GM19099 (cell line): ENCODE measurements around the gene GPR3.

ENCODE experiments used
- POLR2A ChIP-seq: IDR thresholded peaks from 3 replicates; pipeline ENCODE4 v1.6.1; 2011; ENCODE audit warnings: low read depth; ENCODE audit not compliant: insufficient read length; ENCODE audit errors: extremely low read depth

Gene GPR3

DNA sequence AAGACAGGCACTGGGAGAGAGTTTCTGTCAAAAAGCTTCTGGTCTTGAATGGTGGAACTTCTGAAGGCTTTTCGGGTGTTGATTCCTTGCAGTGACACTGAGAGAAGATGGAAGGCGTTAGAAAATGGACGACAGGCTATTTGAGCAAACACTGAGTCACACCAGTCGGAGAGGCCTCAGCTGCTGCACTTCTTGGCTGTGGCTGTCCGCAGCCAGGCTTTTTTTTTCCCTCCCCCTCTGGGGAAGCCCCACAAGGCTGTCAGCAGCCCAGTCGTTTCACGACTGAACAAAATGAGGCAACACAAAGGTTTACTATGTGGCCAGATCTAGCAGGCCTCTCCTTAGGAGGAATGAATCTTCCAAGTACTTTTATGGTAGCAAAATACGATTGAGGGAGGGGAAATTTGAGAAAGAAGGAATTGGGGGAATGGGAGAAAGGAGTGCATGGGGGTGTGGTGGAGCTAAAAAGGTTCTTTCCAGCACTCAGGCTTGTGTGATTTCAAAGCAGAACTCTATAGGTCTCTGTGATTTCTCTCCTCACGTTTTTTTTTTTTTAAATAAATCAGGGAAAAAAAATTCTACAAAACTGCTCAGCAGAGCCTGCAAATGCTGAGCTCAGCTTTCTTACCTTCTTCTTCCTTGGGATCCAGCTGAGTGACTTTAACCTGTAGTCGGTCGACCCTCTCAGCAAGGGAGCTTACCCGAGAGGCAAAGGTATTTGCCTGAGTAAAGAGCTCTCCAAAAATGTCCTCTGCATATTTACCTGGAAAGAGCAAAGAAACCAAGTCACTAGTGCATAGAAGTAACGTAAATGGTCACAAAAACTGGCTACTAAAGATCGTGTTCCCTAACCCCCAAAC, 26.1 kb downstream of the GPR3 start:
- TF ChIP-seq POLR2A, result no peak

DNA sequence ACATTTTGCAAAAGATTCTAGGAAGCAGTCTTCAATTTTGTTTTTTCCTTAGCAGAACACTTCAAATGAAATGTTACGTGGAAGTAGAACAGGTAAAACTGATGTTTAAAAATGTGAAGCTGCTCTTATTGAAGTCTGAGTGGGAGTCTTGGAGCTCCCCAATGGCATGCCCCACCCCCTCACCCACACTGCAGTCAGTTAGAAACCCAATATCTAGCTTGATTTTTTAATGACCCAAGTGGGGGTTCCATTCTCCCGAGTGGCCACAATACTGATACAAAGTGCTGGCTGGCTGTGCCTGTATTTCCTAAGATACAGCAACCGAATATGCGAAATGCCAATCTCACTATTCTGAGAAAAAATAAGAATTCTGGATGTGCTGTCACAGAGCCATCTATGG, 31.3 kb downstream of the GPR3 start:
- no peak for TF ChIP-seq POLR2A

DNA sequence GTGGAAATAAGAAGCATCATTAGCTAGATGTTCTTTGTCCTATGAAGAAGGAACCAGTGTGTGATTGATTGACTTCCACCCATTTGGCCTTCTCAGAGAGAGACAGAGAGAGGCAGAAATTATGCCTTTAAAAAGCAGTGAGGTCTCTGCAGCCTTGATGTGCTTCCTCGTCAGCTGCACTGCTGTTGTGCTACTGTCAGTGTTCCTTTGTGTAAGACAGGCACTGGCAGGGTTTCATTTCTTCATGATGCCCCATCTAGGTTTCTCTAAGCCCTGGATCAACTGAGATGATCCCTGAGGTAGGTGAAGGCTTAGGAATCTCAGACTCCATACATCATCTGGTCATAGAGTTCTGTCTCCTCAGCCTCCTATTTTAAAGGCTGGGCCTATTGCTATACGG, 34.9 kb downstream of the GPR3 start:
- TF ChIP-seq POLR2A, result no peak

DNA sequence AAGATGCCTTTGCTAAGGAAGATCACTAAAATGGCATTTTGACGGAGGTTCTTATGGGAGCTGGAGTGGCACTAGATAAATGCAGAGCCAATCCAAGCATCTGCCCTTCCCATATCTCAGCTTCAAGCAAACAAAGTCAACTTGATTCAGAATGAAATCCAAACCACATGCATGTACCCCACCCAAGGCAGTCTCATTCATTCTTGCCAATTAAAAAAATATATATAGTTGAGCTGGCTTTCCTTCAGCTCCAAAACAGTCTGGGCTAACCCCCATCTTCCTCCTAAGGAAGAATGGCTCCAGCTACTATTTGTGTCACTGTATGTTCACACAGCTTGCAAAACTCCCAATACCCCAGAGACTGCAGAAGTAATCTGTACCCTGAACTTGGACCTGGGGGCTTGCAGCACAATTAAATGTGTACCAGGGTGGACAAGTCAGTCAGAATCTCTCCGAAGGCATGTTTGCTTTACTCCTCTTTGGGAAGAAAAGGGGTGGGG, 35.4 kb downstream of the GPR3 start:
- no peak for TF ChIP-seq POLR2A

DNA sequence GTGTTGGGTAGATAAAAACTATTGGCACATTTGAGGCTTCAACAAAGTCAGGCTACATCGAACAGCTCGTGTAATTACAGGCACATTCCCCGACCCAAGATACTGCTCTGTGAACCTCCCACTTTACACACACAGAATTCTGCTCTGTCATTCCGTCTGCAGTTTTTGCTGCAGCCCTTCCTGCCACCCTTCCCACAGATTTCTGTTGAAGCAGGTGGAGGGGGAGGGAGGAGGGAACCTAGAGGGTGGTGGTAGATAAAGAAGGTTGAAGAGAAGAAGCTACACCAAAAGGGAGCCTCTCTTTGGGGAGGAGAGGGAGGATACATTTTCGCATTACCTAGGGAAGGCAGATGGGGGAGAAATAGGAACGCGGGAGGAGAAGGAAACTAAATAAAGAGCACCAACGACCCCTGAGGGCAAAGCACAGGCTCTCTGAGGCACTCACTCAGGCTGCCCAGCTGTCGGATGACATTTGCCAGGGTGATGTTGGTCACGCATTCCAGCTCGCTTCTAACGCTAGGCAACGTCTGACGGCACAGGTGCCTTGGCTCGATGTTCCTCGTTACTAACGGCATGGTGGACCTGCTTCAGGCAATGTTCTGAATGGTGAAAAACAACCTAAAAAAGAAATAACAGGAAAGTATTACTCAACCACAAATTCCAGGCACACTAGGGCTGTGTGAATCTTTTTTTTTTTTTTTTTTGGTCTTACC, 36.0 kb downstream of the GPR3 start:
- TF ChIP-seq POLR2A, result no peak

DNA sequence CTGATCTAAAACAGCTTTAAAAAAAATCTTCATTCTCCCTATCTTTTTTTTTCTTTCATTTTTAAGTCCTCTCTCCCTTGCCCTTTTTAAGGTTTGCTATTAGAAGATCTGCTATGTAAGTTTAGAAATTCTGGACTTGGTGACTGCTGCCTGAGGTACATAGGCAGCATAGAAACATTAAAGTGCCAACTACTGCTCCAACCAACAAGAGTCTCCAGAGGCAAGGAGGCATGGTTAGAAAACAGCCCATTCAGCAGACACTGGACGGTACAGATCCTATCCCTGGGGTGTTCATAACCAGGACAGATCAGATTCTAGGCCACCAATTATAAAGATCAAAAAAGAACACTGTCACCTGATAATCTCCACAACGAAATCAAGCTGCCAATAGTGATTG, 36.6 kb downstream of the GPR3 start:
- no peak for TF ChIP-seq POLR2A

DNA sequence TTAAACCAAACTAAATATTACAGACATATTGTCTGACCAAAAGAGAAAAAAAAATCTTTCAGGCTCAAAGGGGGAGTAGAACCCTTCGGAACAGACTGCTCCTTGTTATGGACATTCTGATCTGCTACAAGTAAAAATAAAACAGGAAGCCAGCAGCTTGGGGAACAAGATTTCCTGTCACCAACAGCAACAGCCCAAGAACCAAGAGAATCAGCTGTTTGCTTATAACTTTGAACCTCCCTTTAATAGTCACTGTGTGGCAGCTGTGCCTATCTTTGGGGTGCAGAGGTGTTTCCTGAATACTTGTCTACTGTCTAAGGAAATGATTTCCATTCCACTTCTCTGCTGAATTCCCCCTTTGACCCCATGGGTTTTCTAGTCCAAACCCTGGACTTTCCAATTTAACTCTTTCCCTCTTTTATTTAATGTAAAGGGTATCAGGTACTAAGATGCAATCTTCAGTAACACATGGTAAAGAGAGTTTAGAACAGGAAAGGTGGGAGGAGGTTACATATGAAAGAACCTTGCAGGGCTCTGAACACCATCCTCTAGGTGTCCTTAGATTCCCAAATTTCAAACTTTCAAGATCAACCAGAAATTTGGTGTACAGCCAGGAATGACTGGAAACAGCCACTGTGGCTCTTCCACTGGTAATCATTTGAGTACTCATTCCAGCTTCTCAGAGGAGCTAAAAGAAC, 38.6 kb downstream of the GPR3 start:
- no peak for TF ChIP-seq POLR2A

DNA sequence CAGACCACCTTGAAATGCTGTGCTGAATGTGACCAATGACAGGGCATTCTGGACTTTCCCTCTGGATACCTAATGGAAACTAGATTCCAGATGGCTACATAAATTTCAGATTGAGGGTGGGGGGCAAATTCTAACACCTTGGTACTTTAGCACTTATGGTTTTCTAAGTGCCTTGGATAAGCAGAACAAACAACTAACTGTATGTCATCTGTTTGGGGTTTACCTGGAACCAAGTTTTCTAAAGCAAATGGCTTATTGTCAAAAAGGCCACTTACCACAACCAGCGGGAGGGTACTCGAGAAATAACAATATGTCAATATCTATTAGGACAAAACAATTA, 39.1 kb downstream of the GPR3 start:
- TF ChIP-seq POLR2A, result no peak

DNA sequence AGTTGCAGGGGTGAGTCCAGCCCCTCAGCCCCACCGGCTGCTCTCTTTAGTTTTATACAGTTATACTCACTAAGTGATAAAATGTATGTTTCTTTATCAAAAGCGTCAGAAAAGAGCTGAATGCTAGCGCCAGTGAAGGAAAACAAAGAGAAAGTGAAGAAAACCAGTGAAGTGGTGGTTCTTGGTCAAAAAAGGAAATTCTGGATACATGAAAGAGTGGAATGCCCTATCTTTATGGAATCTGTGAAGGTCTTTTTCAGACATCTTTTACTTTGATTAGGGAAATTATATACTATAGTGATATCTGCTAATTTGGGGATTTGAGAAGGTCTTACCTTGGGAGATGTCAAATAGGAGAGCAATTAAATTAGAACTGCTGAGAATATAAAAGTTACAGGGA, 41.3 kb downstream of the GPR3 start:
- no peak for TF ChIP-seq POLR2A

DNA sequence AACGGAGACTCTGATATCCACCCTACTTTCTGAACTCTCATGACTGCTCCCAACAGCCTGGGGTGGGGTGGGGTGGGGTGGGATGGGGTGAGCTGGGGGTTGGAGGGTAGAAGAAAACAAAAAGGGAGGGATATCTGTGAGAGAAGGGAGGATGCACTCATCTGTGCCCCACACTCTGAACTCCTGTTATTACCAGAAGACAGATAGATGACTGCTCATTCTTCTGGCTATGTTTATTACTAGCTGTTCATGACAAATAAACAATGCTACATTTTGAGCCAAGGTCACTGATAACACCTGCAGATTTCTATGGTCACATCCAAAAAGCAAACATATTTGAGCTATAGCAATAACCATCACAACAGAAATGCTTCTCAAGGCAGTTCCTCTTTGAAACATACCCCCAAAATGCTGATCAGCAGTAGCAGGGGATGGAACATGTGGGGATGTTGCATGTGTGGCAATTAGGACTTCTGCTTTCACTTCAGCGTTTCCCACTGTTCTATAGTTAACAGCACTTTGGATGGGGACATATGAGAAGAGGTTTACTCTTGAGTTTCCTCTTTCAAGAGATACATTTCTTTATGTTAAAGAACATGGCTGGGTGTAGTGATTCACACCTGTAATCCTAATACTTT, 43.3 kb downstream of the GPR3 start:
- no peak for TF ChIP-seq POLR2A

DNA sequence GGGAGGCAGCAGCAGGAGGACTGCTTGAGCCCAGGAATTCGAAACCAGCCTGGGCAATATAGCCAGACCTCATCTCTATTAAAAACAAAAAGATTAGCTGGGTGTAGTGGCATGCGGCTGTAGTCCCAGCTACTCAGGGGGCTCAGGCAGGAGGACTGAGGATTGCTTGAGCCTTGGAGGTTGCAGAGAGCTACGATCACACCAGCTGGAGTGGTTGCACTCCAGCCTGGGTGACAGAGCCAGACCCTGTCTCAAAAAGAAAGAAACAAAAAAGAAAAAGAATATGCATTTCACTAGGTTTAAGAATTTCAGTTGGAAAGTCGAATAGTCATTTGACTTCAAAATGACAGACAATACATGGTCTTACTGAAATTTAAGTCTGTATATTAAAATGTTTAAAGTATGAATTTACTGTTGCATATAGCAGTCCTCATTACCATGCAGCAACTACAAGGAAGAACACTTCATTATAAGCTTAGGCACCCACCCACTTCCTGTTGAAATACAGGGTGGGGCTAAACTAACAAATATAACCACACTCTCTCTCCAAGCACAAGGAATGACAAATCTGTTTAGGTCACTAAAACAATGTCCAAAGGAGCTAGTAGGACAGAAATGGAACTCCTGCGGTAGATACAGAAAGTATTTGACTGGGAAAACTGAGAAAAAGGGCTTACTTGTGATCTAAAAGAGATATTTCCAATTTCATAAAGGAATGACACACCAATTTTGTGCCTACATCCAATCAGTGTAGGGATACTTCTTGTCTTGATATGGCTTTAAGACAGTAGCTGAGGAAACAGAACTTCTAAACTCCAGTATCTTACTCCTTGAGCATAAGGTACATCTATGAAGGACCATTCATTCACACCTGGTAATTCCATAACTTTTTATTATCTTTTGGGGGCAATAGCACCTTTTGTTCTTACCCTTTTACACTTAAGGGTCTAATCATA, 44.1 kb downstream of the GPR3 start:
- TF ChIP-seq POLR2A, result no peak

DNA sequence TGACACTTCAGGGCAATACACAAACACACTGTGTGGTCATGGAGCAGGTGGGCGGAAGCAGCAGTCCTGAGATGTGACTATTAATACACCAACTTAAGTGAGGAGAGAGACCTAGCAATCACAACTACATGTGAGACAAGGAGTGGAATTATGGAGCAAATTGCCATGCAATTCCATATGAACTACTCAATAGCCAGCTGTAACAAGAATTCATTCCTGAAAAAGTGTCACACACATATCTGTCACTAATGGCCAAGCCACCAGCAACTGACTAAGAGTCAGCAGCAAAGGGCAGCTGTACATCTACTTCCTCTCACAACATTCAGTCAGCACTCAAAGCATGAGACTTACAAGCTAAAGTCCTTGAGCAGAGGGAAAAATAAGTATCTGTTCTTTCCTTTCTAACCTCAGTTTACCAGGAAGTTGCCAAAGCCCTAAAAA, 46.2 kb downstream of the GPR3 start:
- no peak for TF ChIP-seq POLR2A

DNA sequence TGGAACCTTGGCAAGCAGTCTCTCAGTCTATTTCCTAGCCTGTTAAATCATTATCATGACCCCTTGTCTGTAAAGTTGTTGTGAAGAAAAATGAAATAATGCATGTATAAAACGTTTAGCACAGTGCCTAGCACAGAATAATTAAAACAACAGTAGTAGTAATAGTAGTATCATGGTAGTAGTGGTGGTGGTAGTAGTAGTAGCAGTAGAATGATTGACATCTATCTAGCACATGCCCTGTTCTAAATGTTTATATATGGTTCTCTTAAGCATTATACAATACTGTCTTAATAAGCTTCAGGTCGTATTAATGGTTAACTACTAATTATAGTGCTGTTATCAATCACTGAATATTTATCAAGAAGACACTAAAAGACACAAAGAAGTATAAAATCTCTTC, 46.7 kb downstream of the GPR3 start:
- no peak for TF ChIP-seq POLR2A

DNA sequence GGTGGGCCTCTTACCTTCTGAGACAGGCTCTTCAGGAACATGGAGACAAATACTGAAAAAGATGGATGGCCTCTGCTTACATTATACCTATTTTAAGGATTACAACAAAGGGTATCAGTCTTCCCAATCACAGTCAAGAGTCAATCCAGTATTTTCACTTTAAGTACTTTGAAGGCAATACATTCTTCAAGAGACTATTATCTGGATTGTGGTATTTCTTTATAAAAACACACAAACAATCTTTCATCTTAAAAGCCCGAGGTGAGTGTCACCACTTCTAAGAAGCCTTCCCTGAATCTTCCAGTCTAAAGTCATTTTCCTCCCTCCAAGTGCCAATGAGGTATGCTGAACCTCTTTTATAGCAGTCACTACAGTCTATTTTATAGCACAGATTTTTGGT, 52.2 kb downstream of the GPR3 start:
- TF ChIP-seq POLR2A, result no peak
